RWPE1 (cell line): ENCODE measurements around the gene RALGPS2.
"Not testable (repeated sequence)": the region's sequence is repeated elsewhere in the genome, so short reads cannot be mapped to it uniquely, and the experiment has no call there.

ENCODE experiments used
- CTCF ChIA-PET: fragments of 350-600 bp; sonication (Branson Sonifier 250); formaldehyde crosslinking; extraction: SDS; loops from one replicate; lab custom pipeline; 2021; lab: Yijun Ruan, JAX
- POLR2A ChIA-PET: fragments of 400-600 bp; formaldehyde crosslinking; extraction: SDS; loops from one replicate; lab custom pipeline; 2020; ENCODE audit warnings: antibody characterized with exemption; ENCODE audit not compliant: low non-redundant PET; lab: Yijun Ruan, JAX
- DNase-seq: peaks from one replicate; pipeline ENCODE4 v3.0.0; 2012; ENCODE audit warnings: low spot score
- H3K27ac ChIP-seq: fragments of 450-650 bp; 2 replicates; pipeline ENCODE4 v1.5.1; 2017
- TF ChIP-seq, protein P1 (sequence below): fragments of 450-650 bp; conservative IDR thresholded peaks from 2 replicates; pipeline ENCODE4 v1.5.1; 2017; ENCODE audit warnings: low read depth, mild to moderate bottlenecking

RALGPS2 gene

DNA sequence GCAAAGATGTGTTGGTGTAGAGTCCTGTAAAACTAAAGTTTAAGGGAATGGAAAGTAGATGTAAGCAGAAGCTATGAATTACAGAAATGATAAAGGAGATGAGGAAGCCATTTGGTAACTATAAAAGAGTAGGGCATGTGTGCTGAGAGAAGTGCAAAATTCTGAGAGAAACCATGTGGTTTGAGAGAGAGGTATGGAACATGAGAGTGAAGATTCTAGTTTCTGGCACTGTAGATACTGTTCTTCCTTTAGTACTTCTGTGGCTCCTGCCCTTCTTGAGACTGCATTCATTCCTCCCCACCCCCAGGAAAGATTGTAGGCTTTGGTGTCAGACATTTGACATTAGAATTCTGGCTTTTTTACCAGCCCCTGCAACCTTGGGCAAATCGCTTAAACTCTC, 15.4 kb downstream of the RALGPS2 start:
- CTCF ChIA-PET = no interaction called here
- POLR2A ChIA-PET = no interaction called here
- no peak for DNase-seq
- no peak overlapping the region for H3K27ac ChIP-seq
- TF ChIP-seq, protein P1, sequence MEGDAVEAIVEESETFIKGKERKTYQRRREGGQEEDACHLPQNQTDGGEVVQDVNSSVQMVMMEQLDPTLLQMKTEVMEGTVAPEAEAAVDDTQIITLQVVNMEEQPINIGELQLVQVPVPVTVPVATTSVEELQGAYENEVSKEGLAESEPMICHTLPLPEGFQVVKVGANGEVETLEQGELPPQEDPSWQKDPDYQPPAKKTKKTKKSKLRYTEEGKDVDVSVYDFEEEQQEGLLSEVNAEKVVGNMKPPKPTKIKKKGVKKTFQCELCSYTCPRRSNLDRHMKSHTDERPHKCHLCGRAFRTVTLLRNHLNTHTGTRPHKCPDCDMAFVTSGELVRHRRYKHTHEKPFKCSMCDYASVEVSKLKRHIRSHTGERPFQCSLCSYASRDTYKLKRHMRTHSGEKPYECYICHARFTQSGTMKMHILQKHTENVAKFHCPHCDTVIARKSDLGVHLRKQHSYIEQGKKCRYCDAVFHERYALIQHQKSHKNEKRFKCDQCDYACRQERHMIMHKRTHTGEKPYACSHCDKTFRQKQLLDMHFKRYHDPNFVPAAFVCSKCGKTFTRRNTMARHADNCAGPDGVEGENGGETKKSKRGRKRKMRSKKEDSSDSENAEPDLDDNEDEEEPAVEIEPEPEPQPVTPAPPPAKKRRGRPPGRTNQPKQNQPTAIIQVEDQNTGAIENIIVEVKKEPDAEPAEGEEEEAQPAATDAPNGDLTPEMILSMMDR = no peak

- no peak for DNase-seq
- TF ChIP-seq, protein P1 = no peak
- ChIA-PET POLR2A (no interaction called here), CTCF (interaction anchor here (0.7 kb wide), 1 partner anchor 1086 kb away, joined by 5 read pairs; no protein-coding TSS in a partner anchor)
- no peak overlapping the region for H3K27ac ChIP-seq
Observed at GRCh38 chr1:178740924-178741323, 15.9 kb downstream of the RALGPS2 start.

DNA sequence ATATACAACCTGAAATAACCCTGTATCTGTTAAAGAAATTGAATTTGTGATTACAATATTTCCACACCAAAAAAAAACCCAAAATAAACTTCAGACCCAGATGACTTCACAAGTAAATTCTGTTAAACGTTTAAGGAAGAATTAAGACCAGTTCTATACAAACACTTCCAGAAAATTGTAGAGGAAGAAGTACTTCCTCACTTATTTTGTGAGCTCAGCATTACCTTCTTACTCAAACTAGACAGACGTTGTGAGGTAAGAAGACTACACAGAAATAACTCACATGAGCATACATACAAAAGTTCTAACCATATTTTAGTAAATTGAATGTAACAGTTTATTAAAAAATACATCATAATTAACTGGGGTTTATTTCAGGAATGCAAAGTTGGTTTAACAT, 18.8 kb downstream of the RALGPS2 start:
- TF ChIP-seq, protein P1 = no peak
- ChIA-PET CTCF (no interaction called here), POLR2A (no interaction called here)

DNA sequence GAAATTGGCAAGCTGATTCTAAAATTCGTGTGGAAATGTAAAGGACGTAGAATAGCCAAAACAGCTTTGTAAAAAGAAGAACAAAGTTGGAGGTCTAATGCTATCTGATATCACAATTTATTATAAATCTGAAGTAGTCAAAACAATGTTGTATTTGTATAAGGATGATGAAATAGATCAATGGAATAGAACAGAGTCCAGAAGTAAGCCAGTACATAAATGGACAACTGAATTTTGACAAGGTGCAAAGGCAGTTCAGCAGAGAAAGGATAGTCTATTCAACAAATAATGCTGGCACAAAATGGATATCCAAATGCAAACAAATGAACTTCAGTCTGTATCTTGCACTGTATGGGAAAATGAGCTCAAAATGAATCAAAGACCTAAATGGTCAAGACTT, 20.2 kb downstream of the RALGPS2 start:
- TF ChIP-seq, protein P1 = no peak
- no peak overlapping the region for H3K27ac ChIP-seq
- CTCF ChIA-PET = interaction anchor here (0.6 to 0.8 kb wide), 2 partner anchors 384 to 1065 kb away, joined by 3 to 6 read pairs; no protein-coding TSS in a partner anchor
- DNase-seq = no peak
- POLR2A ChIA-PET = no interaction called here

More for the DNA sequence above, 18.8 kb downstream of the RALGPS2 start:
- H3K27ac ChIP-seq = no peak overlapping the region
- DNase-seq = no peak

GRCh38 chr1:178746345-178746744, 21.3 kb downstream of the RALGPS2 start:
- POLR2A ChIA-PET = no interaction called here
- no peak overlapping the region for H3K27ac ChIP-seq
- no peak for DNase-seq
- CTCF ChIA-PET = interaction anchor here (0.7 kb wide), 1 partner anchor 203 kb away, joined by 3 read pairs; no protein-coding TSS in a partner anchor
- TF ChIP-seq, protein P1 = no peak

- CTCF ChIA-PET, DNase-seq, POLR2A ChIA-PET, H3K27ac ChIP-seq: not testable (repeated sequence)
Observed at GRCh38 chr1:178747361-178747760, 22.3 kb downstream of the RALGPS2 start.

DNA sequence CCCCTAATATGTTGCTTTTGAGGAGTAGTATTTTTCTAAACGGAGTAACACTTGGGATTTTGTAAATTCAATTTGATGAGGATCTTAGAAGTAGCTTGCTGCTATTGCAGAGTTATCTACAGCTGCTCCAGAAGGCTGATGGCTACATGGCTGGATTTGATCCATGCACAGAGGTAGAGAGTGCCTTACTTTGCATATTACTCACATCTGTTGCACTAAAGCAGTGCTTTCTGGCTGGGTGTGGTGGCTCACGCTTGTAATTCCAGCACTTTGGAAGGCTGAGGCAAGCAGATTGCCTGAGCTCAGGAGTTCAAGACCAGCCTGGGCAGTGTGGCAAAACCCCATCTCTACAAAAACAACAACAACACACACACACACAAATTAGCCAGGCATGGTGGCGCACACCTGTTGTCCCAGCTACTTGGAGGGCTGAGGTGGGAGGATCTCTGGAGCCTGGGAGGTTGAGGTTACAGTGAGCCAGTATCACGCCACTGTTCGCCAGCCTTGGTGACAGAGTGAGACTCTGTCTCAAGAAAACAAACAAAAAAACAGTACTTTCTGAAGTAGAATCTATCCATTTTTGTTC, 24.6 kb downstream of the RALGPS2 start:
- TF ChIP-seq, protein P1 = no peak
- ChIA-PET CTCF (no interaction called here), POLR2A (no interaction called here)
- no peak overlapping the region for H3K27ac ChIP-seq
- DNase-seq = no peak
